ENCODE data around the gene MOSMO.
A peak's percentile ranks its signal among the peaks of the same experiment; 100 is the strongest.

MOSMO gene

GRCh38 chr16:22054847-22055590, 47.1 kb downstream of the MOSMO start:
- no peak overlapping the region for H3K4me3 ChIP-seq (ENCODE audit: low read depth, low read length)
- no peak overlapping the region for H2BK120ac ChIP-seq (ENCODE audit: insufficient read depth, low read length, poor library complexity)
- H3K23ac ChIP-seq (ENCODE audit: low read length) = no peak overlapping the region
- no peaks in the 10 kb centered on the region for H3K27me3 ChIP-seq (ENCODE audit: insufficient read depth, low read length)
- no peak overlapping the region for H2BK12ac ChIP-seq (ENCODE audit: low read length)
- H3K4ac ChIP-seq (ENCODE audit: low read depth, low read length) = no peak overlapping the region
- no peak overlapping the region for H4K12ac ChIP-seq (ENCODE audit: low read depth, low read length)
- H4K91ac ChIP-seq (ENCODE audit: low read depth, low read length) = no peak overlapping the region
- WGBS (ENCODE audit: extremely low coverage, insufficient coverage, insufficient read length) = no CpG with 5 or more reads among the region's 5 CpGs
- no peak overlapping the region for H3K14ac ChIP-seq (ENCODE audit: low read length)
- peaks cover 2% of the 10 kb centered on the region for H3K9me3 ChIP-seq (ENCODE audit: insufficient read depth, low read depth, low read length)
- H2AFZ ChIP-seq (ENCODE audit: insufficient read depth, low read length, poor library complexity) = no peak overlapping the region
- H3K4me1 ChIP-seq (ENCODE audit: control insufficient read depth in 1 of 2, insufficient read depth in 2 of 2, low read length in 2 of 2) = no peaks in the 10 kb centered on the region
- no peaks in the 10 kb centered on the region for H3K79me2 ChIP-seq (ENCODE audit: control insufficient read depth, insufficient read depth, low read length, poor library complexity)
- H2AK5ac ChIP-seq (ENCODE audit: low read length) = no peak overlapping the region
- no peak overlapping the region for H3K27ac ChIP-seq (ENCODE audit: low read depth, low read length)
- no peak for DNase-seq
- no peak overlapping the region for H4K8ac ChIP-seq (ENCODE audit: low read depth, low read length)
- no peak overlapping the region for H3K9ac ChIP-seq (ENCODE audit: low read length)
- no peak overlapping the region for H2BK5ac ChIP-seq (ENCODE audit: low read depth, low read length, poor library complexity)
- no peaks in the 10 kb centered on the region for H3K79me1 ChIP-seq (ENCODE audit: low read length)
- H3K4me2 ChIP-seq (ENCODE audit: low read length) = no peak overlapping the region
- H3K18ac ChIP-seq (ENCODE audit: low read length) = no peak overlapping the region
- peaks cover 0 to 2% of the 10 kb centered on the region in 2 experiments for H3K36me3 ChIP-seq (ENCODE audit: control insufficient read depth in 1 of 2, insufficient read depth in 2 of 2, low read length in 2 of 2)

- Histone ChIP-seq H3K79me2 (ENCODE audit: control insufficient read depth, insufficient read depth, low read length, poor library complexity) (no peaks in the 10 kb centered on the region), H4K12ac (ENCODE audit: low read depth, low read length) (no peak overlapping the region), H4K8ac (ENCODE audit: low read depth, low read length) (no peak overlapping the region), H3K4ac (ENCODE audit: low read depth, low read length) (no peak overlapping the region), H3K79me1 (ENCODE audit: low read length) (no peaks in the 10 kb centered on the region), H3K9ac (ENCODE audit: low read length) (no peak overlapping the region), H3K27ac (ENCODE audit: low read depth, low read length) (no peak overlapping the region), H2BK120ac (ENCODE audit: insufficient read depth, low read length, poor library complexity) (no peak overlapping the region), H2AFZ (ENCODE audit: insufficient read depth, low read length, poor library complexity) (no peak overlapping the region), H3K23ac (ENCODE audit: low read length) (no peak overlapping the region), H4K91ac (ENCODE audit: low read depth, low read length) (no peak overlapping the region), H2BK5ac (ENCODE audit: low read depth, low read length, poor library complexity) (no peak overlapping the region), H3K4me2 (ENCODE audit: low read length) (no peak overlapping the region), H2BK12ac (ENCODE audit: low read length) (no peak overlapping the region), H2AK5ac (ENCODE audit: low read length) (no peak overlapping the region), H3K9me3 (ENCODE audit: insufficient read depth, low read depth, low read length) (peaks cover 2% of the 10 kb centered on the region), H3K4me1 (ENCODE audit: control insufficient read depth in 1 of 2, insufficient read depth in 2 of 2, low read length in 2 of 2) (no peaks in the 10 kb centered on the region), H3K14ac (ENCODE audit: low read length) (no peak overlapping the region), H3K18ac (ENCODE audit: low read length) (no peak overlapping the region), H3K27me3 (ENCODE audit: insufficient read depth, low read length) (no peaks in the 10 kb centered on the region), H3K4me3 (ENCODE audit: low read depth, low read length) (no peak overlapping the region), H3K36me3 (ENCODE audit: control insufficient read depth in 1 of 2, insufficient read depth in 2 of 2, low read length in 2 of 2) (peaks cover 0 to 2% of the 10 kb centered on the region in 2 experiments)
- peak in 1 of 2 donors; percentile 29 for DNase-seq
- WGBS (ENCODE audit: extremely low coverage, insufficient coverage, insufficient read length) = no CpG with 5 or more reads among the region's 5 CpGs
Measured at GRCh38 chr16:22055881-22056280, 48.0 kb downstream of the MOSMO start.

- Histone ChIP-seq H2AFZ (ENCODE audit: insufficient read depth, low read length, poor library complexity) (no peak overlapping the region), H2BK120ac (ENCODE audit: insufficient read depth, low read length, poor library complexity) (no peak overlapping the region), H3K4me1 (ENCODE audit: control insufficient read depth in 1 of 2, insufficient read depth in 2 of 2, low read length in 2 of 2) (no peaks in the 10 kb centered on the region), H2BK12ac (ENCODE audit: low read length) (no peak overlapping the region), H3K4ac (ENCODE audit: low read depth, low read length) (no peak overlapping the region), H2AK5ac (ENCODE audit: low read length) (no peak overlapping the region), H3K79me2 (ENCODE audit: control insufficient read depth, insufficient read depth, low read length, poor library complexity) (no peaks in the 10 kb centered on the region), H2BK5ac (ENCODE audit: low read depth, low read length, poor library complexity) (no peak overlapping the region), H4K8ac (ENCODE audit: low read depth, low read length) (no peak overlapping the region), H3K4me3 (ENCODE audit: low read depth, low read length) (no peak overlapping the region), H4K12ac (ENCODE audit: low read depth, low read length) (no peak overlapping the region), H4K91ac (ENCODE audit: low read depth, low read length) (no peak overlapping the region), H3K27me3 (ENCODE audit: insufficient read depth, low read length) (no peaks in the 10 kb centered on the region), H3K79me1 (ENCODE audit: low read length) (no peaks in the 10 kb centered on the region), H3K4me2 (ENCODE audit: low read length) (no peak overlapping the region), H3K9ac (ENCODE audit: low read length) (no peak overlapping the region), H3K14ac (ENCODE audit: low read length) (no peak overlapping the region), H3K18ac (ENCODE audit: low read length) (no peak overlapping the region), H3K36me3 (ENCODE audit: control insufficient read depth in 1 of 2, insufficient read depth in 2 of 2, low read length in 2 of 2) (no peaks in the 10 kb centered on the region), H3K9me3 (ENCODE audit: insufficient read depth, low read depth, low read length) (no peaks in the 10 kb centered on the region), H3K27ac (ENCODE audit: low read depth, low read length) (no peak overlapping the region), H3K23ac (ENCODE audit: low read length) (no peak overlapping the region)
- WGBS (ENCODE audit: extremely low coverage, insufficient coverage, insufficient read length) = no CpG with 5 or more reads among the region's 1 CpG
- DNase-seq = no peak
Measured at GRCh38 chr16:22063888-22064467, 56.1 kb downstream of the MOSMO start.

- H3K4me1 ChIP-seq (ENCODE audit: control insufficient read depth in 1 of 2, insufficient read depth in 2 of 2, low read length in 2 of 2) = no peaks in the 10 kb centered on the region
- H3K14ac ChIP-seq (ENCODE audit: low read length) = no peak overlapping the region
- no peak overlapping the region for H3K27ac ChIP-seq (ENCODE audit: low read depth, low read length)
- H4K91ac ChIP-seq (ENCODE audit: low read depth, low read length) = no peak overlapping the region
- H3K4ac ChIP-seq (ENCODE audit: low read depth, low read length) = no peak overlapping the region
- no peak for DNase-seq
- no peak overlapping the region for H3K4me2 ChIP-seq (ENCODE audit: low read length)
- H3K27me3 ChIP-seq (ENCODE audit: insufficient read depth, low read length) = no peaks in the 10 kb centered on the region
- no peak overlapping the region for H3K23ac ChIP-seq (ENCODE audit: low read length)
- no peaks in the 10 kb centered on the region for H3K36me3 ChIP-seq (ENCODE audit: control insufficient read depth in 1 of 2, insufficient read depth in 2 of 2, low read length in 2 of 2)
- no peak overlapping the region for H4K12ac ChIP-seq (ENCODE audit: low read depth, low read length)
- no peak overlapping the region for H3K18ac ChIP-seq (ENCODE audit: low read length)
- no peak overlapping the region for H2AK5ac ChIP-seq (ENCODE audit: low read length)
- no peak overlapping the region for H2AFZ ChIP-seq (ENCODE audit: insufficient read depth, low read length, poor library complexity)
- H3K79me1 ChIP-seq (ENCODE audit: low read length) = no peaks in the 10 kb centered on the region
- H3K9ac ChIP-seq (ENCODE audit: low read length) = no peak overlapping the region
- H2BK12ac ChIP-seq (ENCODE audit: low read length) = no peak overlapping the region
- WGBS (ENCODE audit: extremely low coverage, insufficient coverage, insufficient read length) = no CpG with 5 or more reads among the region's 1 CpG
- H3K79me2 ChIP-seq (ENCODE audit: control insufficient read depth, insufficient read depth, low read length, poor library complexity) = no peaks in the 10 kb centered on the region
- H3K9me3 ChIP-seq (ENCODE audit: insufficient read depth, low read depth, low read length) = no peaks in the 10 kb centered on the region
- no peak overlapping the region for H2BK120ac ChIP-seq (ENCODE audit: insufficient read depth, low read length, poor library complexity)
- no peak overlapping the region for H4K8ac ChIP-seq (ENCODE audit: low read depth, low read length)
- no peak overlapping the region for H2BK5ac ChIP-seq (ENCODE audit: low read depth, low read length, poor library complexity)
- no peak overlapping the region for H3K4me3 ChIP-seq (ENCODE audit: low read depth, low read length)
Measured at GRCh38 chr16:22065252-22065651, 57.3 kb downstream of the MOSMO start.

All from trophoblast cell (in vitro differentiated cells and primary cell).